ENCODE measurements around the gene PARL. TPM values are rescaled to one million over a fixed set of nuclear protein-coding genes. Genes with fewer than 3 reads are reported as not detected.

PARL gene
- total RNA-seq, 1 experiment from 2014 or later: 91.3 TPM

GRCh38 chr3:183907911-183908331 is 23.2 kb upstream of the PARL start:
- Histone ChIP-seq H3K4me3 (ENCODE audit: low read depth, low read length) (no peak overlapping the region), H3K27me3 (replicated peaks; ENCODE audit: control insufficient read depth, insufficient read depth, low read length) (no peaks in the 10 kb centered on the region), H3K9me3 (no peaks in the 10 kb centered on the region), H3K4me1 (peaks cover 8% of the 10 kb centered on the region), H3K36me3 (ENCODE audit: control insufficient read depth, insufficient read depth, low read length) (no peaks in the 10 kb centered on the region)
- ChIA-PET POLR2A (no interaction called here), CTCF (interaction anchor here (0.6 kb wide), 2 partner anchors 53 to 318 kb away, joined by 3 to 4 read pairs; no protein-coding TSS in a partner anchor)
- H3K4me1 Mint-ChIP-seq (ENCODE audit: low read depth, unreplicated experiment): peaks cover 8% of the 10 kb centered on the region
- H3K27me3 Mint-ChIP-seq (ENCODE audit: insufficient read depth, unreplicated experiment): no peaks in the 10 kb centered on the region
- H3K9me3 Mint-ChIP-seq (ENCODE audit: unreplicated experiment): no peaks in the 10 kb centered on the region
- intact Hi-C loops (cut with micrococcal nuclease; ENCODE audit: unreplicated experiment): no loop called here
- no peak for TF ChIP-seq CTCF (IDR thresholded peaks at IDR 0.05; ENCODE audit: insufficient read depth in 1 of 2, low read depth in 1 of 2, low read length in 1 of 2, severe bottlenecking in 1 of 2, unreplicated experiment in 1 of 2)
- BruUV-seq (replicated peaks): no TSS peak
- no peak overlapping the region for H3K4me3 Mint-ChIP-seq (ENCODE audit: unreplicated experiment)
- H3K27ac Mint-ChIP-seq (ENCODE audit: unreplicated experiment): no peak overlapping the region
- DNase-seq: no peak
- no peaks in the 10 kb centered on the region for H3K36me3 Mint-ChIP-seq (ENCODE audit: insufficient read depth, unreplicated experiment)

- Mint-ChIP-seq H3K4me1 (ENCODE audit: low read depth, unreplicated experiment) (peaks cover 6% of the 10 kb centered on the region), H3K36me3 (ENCODE audit: insufficient read depth, unreplicated experiment) (no peaks in the 10 kb centered on the region), H3K4me3 (ENCODE audit: unreplicated experiment) (no peak overlapping the region), H3K27me3 (ENCODE audit: insufficient read depth, unreplicated experiment) (no peaks in the 10 kb centered on the region), H3K27ac (ENCODE audit: unreplicated experiment) (no peak overlapping the region), H3K9me3 (ENCODE audit: unreplicated experiment) (no peaks in the 10 kb centered on the region)
- ChIA-PET CTCF (no interaction called here), POLR2A (no interaction called here)
- Histone ChIP-seq H3K4me1 (peaks cover 12% of the 10 kb centered on the region), H3K9me3 (no peaks in the 10 kb centered on the region), H3K27me3 (replicated peaks; ENCODE audit: control insufficient read depth, insufficient read depth, low read length) (no peaks in the 10 kb centered on the region), H3K36me3 (ENCODE audit: control insufficient read depth, insufficient read depth, low read length) (no peaks in the 10 kb centered on the region), H3K4me3 (ENCODE audit: low read depth, low read length) (no peak overlapping the region)
- intact Hi-C loops (cut with micrococcal nuclease; ENCODE audit: unreplicated experiment): no loop called here
- no peak for DNase-seq
- TF ChIP-seq CTCF (IDR thresholded peaks at IDR 0.05; ENCODE audit: insufficient read depth in 1 of 2, low read depth in 1 of 2, low read length in 1 of 2, severe bottlenecking in 1 of 2, unreplicated experiment in 1 of 2): no peak
- BruUV-seq (replicated peaks): no TSS peak
Observed at GRCh38 chr3:183907176-183907575, 22.5 kb upstream of the PARL start.

GRCh38 chr3:183906234-183906921 is 21.7 kb upstream of the PARL start:
- Mint-ChIP-seq H3K4me1 (ENCODE audit: low read depth, unreplicated experiment) (no peaks in the 10 kb centered on the region), H3K27me3 (ENCODE audit: insufficient read depth, unreplicated experiment) (no peaks in the 10 kb centered on the region), H3K9me3 (ENCODE audit: unreplicated experiment) (no peaks in the 10 kb centered on the region), H3K4me3 (ENCODE audit: unreplicated experiment) (no peak overlapping the region), H3K36me3 (ENCODE audit: insufficient read depth, unreplicated experiment) (no peaks in the 10 kb centered on the region), H3K27ac (ENCODE audit: unreplicated experiment) (no peak overlapping the region)
- DNase-seq: no peak
- H3K27me3 ChIP-seq (replicated peaks; ENCODE audit: control insufficient read depth, insufficient read depth, low read length): no peaks in the 10 kb centered on the region
- peaks cover 11% of the 10 kb centered on the region for H3K4me1 ChIP-seq
- BruUV-seq (replicated peaks): no TSS peak
- no peak overlapping the region for H3K4me3 ChIP-seq (ENCODE audit: low read depth, low read length)
- no peaks in the 10 kb centered on the region for H3K9me3 ChIP-seq
- POLR2A ChIA-PET: no interaction called here
- CTCF ChIA-PET: interaction anchor here (0.7 kb wide), 1 partner anchor 9 kb away, joined by 4 read pairs; no protein-coding TSS in a partner anchor
- no peaks in the 10 kb centered on the region for H3K36me3 ChIP-seq (ENCODE audit: control insufficient read depth, insufficient read depth, low read length)
- no peak for TF ChIP-seq CTCF (IDR thresholded peaks at IDR 0.05; ENCODE audit: insufficient read depth in 1 of 2, low read depth in 1 of 2, low read length in 1 of 2, severe bottlenecking in 1 of 2, unreplicated experiment in 1 of 2)
- intact Hi-C loops (cut with micrococcal nuclease; ENCODE audit: unreplicated experiment): no loop called here
